ENCODE data around the gene GFER.

GFER gene

GRCh38 chr16:2008009-2008526, 24.1 kb downstream of the GFER start (continued):
- TF ChIP-seq, protein P1, sequence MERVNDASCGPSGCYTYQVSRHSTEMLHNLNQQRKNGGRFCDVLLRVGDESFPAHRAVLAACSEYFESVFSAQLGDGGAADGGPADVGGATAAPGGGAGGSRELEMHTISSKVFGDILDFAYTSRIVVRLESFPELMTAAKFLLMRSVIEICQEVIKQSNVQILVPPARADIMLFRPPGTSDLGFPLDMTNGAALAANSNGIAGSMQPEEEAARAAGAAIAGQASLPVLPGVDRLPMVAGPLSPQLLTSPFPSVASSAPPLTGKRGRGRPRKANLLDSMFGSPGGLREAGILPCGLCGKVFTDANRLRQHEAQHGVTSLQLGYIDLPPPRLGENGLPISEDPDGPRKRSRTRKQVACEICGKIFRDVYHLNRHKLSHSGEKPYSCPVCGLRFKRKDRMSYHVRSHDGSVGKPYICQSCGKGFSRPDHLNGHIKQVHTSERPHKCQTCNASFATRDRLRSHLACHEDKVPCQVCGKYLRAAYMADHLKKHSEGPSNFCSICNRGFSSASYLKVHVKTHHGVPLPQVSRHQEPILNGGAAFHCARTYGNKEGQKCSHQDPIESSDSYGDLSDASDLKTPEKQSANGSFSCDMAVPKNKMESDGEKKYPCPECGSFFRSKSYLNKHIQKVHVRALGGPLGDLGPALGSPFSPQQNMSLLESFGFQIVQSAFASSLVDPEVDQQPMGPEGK (tag by site-specific recombination; IDR thresholded peaks at IDR 0.05) = peak; percentile 79
- TF ChIP-seq ZNF830 (tag by site-specific recombination; IDR thresholded peaks at IDR 0.05; ENCODE audit: low read depth) = no peak
- 0 out of 2 replicates have a peak, but pooled peaks have one; percentile 40 for TF ChIP-seq ZNF391 (tag by site-specific recombination; IDR thresholded peaks at IDR 0.05; ENCODE audit: borderline replicate concordance, low read depth)
- no peak for TF ChIP-seq ZNF221 (tag by site-specific recombination; IDR thresholded peaks at IDR 0.05; ENCODE audit: borderline replicate concordance)
- peak; percentile 99 for TF ChIP-seq SCRT1 (tag by site-specific recombination; IDR thresholded peaks at IDR 0.05; ENCODE audit: borderline replicate concordance)
- peak; percentile 81 for TF ChIP-seq IKZF3 (tag by site-specific recombination; IDR thresholded peaks at IDR 0.05)
- 0 out of 2 replicates have a peak, but pooled peaks have one; percentile 60 for TF ChIP-seq ZNF660 (tag by site-specific recombination; IDR thresholded peaks at IDR 0.05)
- TF ChIP-seq ATF2 (tag by site-specific recombination; IDR thresholded peaks at IDR 0.05; ENCODE audit: low read depth) = 0 out of 2 replicates have a peak, but pooled peaks have one; percentile 2

- Histone ChIP-seq H3K36me3 (ENCODE audit: control insufficient read depth in 2 of 2, insufficient read depth in 1 of 2, low read length in 2 of 2) (peaks cover 0 to 28% of the 10 kb centered on the region in 2 experiments; a peak in 1 of 3 replicates), H3K9me3 (ENCODE audit: control insufficient read depth, insufficient read depth, low read depth, low read length) (no peaks in the 10 kb centered on the region), H3K4me1 (ENCODE audit: control insufficient read depth, insufficient read depth, low read length) (peaks cover 29% of the 10 kb centered on the region), H3K4me3 (ENCODE audit: low read depth, low read length) (peak overlapping the region; percentile 75), H3K27ac (ENCODE audit: extremely low read depth, low read depth, low read length) (peak overlapping the region; percentile 97)
- CTCF ChIA-PET = interaction anchor here (0.6 to 1.8 kb wide), 4 partner anchors 14 to 132 kb away, joined by 3 to 7 read pairs (median 5); no protein-coding TSS in a partner anchor
- POLR2A ChIA-PET = interaction anchor here (0.6 to 2.7 kb wide), 5 partner anchors 21 to 226 kb away, joined by 3 to 17 read pairs (median 4); partner anchors contain the start of genes NUBP2, SPSB3, TBL3 and TRAF7
- TF ChIP-seq ZNF394 (tag by site-specific recombination; IDR thresholded peaks at IDR 0.05; ENCODE audit: borderline replicate concordance) = 0 out of 2 replicates have a peak, but pooled peaks have one; percentile 9
- peak; percentile 82 for TF ChIP-seq ZBTB8A (tag by site-specific recombination; IDR thresholded peaks at IDR 0.05)
- TF ChIP-seq ZIC2 (tag by site-specific recombination; IDR thresholded peaks at IDR 0.05) = no peak
- no peak for TF ChIP-seq ZNF112 (tag by site-specific recombination; IDR thresholded peaks at IDR 0.05)
- TF ChIP-seq, protein P2, sequence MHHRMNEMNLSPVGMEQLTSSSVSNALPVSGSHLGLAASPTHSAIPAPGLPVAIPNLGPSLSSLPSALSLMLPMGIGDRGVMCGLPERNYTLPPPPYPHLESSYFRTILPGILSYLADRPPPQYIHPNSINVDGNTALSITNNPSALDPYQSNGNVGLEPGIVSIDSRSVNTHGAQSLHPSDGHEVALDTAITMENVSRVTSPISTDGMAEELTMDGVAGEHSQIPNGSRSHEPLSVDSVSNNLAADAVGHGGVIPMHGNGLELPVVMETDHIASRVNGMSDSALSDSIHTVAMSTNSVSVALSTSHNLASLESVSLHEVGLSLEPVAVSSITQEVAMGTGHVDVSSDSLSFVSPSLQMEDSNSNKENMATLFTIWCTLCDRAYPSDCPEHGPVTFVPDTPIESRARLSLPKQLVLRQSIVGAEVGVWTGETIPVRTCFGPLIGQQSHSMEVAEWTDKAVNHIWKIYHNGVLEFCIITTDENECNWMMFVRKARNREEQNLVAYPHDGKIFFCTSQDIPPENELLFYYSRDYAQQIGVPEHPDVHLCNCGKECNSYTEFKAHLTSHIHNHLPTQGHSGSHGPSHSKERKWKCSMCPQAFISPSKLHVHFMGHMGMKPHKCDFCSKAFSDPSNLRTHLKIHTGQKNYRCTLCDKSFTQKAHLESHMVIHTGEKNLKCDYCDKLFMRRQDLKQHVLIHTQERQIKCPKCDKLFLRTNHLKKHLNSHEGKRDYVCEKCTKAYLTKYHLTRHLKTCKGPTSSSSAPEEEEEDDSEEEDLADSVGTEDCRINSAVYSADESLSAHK (tag by site-specific recombination; IDR thresholded peaks at IDR 0.05) = no peak
- TF ChIP-seq, protein P3, sequence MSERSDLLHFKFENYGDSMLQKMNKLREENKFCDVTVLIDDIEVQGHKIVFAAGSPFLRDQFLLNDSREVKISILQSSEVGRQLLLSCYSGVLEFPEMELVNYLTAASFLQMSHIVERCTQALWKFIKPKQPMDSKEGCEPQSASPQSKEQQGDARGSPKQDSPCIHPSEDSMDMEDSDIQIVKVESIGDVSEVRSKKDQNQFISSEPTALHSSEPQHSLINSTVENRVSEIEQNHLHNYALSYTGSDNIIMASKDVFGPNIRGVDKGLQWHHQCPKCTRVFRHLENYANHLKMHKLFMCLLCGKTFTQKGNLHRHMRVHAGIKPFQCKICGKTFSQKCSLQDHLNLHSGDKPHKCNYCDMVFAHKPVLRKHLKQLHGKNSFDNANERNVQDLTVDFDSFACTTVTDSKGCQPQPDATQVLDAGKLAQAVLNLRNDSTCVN (tag by site-specific recombination; optimal IDR thresholded peaks at IDR 0.05) = peak; percentile 22
- TF ChIP-seq HOXC10 (CRISPR knock-in tag; IDR thresholded peaks at IDR 0.05) = no peak
- no peak for TF ChIP-seq ZNF560 (tag by site-specific recombination; IDR thresholded peaks at IDR 0.05; ENCODE audit: borderline replicate concordance)
- TF ChIP-seq SP2 (tag by site-specific recombination; IDR thresholded peaks at IDR 0.05) = peak; percentile 72
- no peak for TF ChIP-seq ZNF266 (tag by site-specific recombination; IDR thresholded peaks at IDR 0.05; ENCODE audit: low read depth)
- TF ChIP-seq KLF9 (tag by site-specific recombination; IDR thresholded peaks at IDR 0.05; ENCODE audit: low read depth) = peak; percentile 28; the same call in 1 of the 2 replicates
- TF ChIP-seq ZNF335 (tag by site-specific recombination; conservative IDR thresholded peaks at IDR 0.05) = peak; percentile 78
- TF ChIP-seq ZNF274 (IDR thresholded peaks at IDR 0.05; ENCODE audit: low read length) = no peak
- no peak for TF ChIP-seq ZNF274 (tag by site-specific recombination; IDR thresholded peaks at IDR 0.05; ENCODE audit: borderline replicate concordance)
- no peak for TF ChIP-seq ZNF629 (tag by site-specific recombination; IDR thresholded peaks at IDR 0.05)
- TF ChIP-seq ZNF76 (tag by site-specific recombination; IDR thresholded peaks at IDR 0.05; ENCODE audit: borderline replicate concordance, low read depth) = peak; percentile 22; the same call in 1 of the 2 replicates
- no peak for TF ChIP-seq PRDM10 (tag by site-specific recombination; IDR thresholded peaks at IDR 0.05)
Observed at GRCh38 chr16:2008631-2009163, 24.7 kb downstream of the GFER start.
